ENCODE measurements around the gene DUSP10. TPM values are rescaled to one million over a fixed set of nuclear protein-coding genes. Genes with fewer than 3 reads are reported as not detected.

DUSP10 gene
- total RNA-seq, 4 donors from 2014 or later = 6.8 to 12.9 (median 9.0) TPM

- no peak for TF ChIP-seq CTCF (IDR thresholded peaks at IDR 0.05; ENCODE audit: low read depth)
These were observed 9.5 kb upstream of the DUSP10 start for GRCh38 chr1:221751226-221751887.

GRCh38 chr1:221748981-221749380 is 7.1 kb upstream of the DUSP10 start:
- no peak for TF ChIP-seq CTCF (IDR thresholded peaks at IDR 0.05; ENCODE audit: low read depth)

DNA sequence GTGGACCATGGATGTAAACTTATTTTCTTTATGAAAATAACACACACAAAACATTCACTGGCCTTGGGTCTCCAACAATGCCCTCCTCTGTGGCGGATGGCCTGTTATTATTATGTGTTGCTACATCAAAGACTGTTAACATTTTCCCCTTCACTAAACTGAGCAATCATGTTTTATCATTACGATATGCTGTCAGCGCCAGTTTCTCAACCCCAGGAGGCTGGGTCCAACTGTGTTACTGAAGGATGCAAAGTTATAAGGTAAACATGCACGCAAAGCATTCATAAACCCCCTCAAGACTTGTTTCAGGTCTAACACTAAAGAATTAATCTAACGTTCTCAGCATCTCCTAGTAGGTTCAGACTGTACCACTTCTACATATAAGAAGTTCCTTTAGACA is 6.0 kb upstream of the DUSP10 start:
- TF ChIP-seq CTCF (IDR thresholded peaks at IDR 0.05; ENCODE audit: low read depth) = no peak

DNA sequence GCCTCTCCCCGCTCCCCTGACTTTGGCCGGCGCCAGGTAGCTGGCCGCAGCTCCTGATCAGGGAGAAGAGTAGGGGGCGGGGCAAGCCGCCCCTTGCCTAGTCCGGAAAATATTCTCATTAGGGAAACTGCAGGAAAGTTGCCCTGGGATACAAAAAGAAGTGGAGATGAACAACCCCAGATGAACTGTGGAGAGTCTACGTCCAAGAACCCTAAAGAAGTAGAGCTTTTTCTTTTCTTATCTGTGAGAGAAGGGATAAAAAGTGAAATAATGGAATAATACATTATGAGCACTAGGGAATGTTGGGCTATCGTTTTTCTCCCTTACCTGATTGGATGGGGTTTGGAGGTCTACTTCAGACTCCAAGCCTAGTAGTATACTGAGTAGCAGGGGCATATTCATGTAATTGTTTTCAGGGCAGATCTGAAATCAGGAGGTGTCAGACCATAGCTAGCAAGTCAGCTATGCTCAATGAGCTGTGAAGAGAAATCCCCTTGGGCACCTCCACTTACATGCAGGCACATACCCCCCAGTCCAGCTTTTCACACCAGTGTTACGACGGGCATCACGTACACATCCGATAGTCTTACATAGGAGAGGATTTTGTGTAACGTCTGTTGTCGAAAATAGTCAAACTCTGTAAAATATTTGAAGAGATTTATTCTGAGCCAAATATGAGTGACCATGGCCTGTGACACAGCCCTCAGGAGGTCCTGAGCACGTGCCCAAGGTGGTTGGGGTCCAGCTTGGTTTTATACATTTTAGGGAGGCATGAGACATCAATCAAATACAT is 1.7 kb upstream of the DUSP10 start:
- TF ChIP-seq CTCF (IDR thresholded peaks at IDR 0.05; ENCODE audit: low read depth) = no peak

- TF ChIP-seq CTCF (IDR thresholded peaks at IDR 0.05; ENCODE audit: low read depth) = no peak
These were observed 896 bp upstream of the DUSP10 start for GRCh38 chr1:221742555-221743415.

GRCh38 chr1:221740993-221741702 is 741 bp downstream of the DUSP10 start:
- TF ChIP-seq CTCF (IDR thresholded peaks at IDR 0.05; ENCODE audit: low read depth) = no peak
